22Rv1 (cell line): Measurements from ENCODE around the gene NRARP.
A peak's percentile ranks its signal among the peaks of the same experiment; 100 is the strongest.

ENCODE experiments used
- H3K27ac ChIP-seq: fragments of 450-650 bp; 2 replicates; pipeline ENCODE4 v1.5.1; 2017
- CTCF ChIP-seq: fragments of 450-650 bp; IDR thresholded peaks from 2 replicates; pipeline ENCODE4 v1.5.1; 2017; ENCODE audit warnings: mild to moderate bottlenecking
- ZFX ChIP-seq: fragments of 450-650 bp; IDR thresholded peaks from 2 replicates; pipeline ENCODE4 v1.6.1; 2017; ENCODE audit warnings: antibody characterized with exemption, borderline replicate concordance

Gene NRARP

DNA sequence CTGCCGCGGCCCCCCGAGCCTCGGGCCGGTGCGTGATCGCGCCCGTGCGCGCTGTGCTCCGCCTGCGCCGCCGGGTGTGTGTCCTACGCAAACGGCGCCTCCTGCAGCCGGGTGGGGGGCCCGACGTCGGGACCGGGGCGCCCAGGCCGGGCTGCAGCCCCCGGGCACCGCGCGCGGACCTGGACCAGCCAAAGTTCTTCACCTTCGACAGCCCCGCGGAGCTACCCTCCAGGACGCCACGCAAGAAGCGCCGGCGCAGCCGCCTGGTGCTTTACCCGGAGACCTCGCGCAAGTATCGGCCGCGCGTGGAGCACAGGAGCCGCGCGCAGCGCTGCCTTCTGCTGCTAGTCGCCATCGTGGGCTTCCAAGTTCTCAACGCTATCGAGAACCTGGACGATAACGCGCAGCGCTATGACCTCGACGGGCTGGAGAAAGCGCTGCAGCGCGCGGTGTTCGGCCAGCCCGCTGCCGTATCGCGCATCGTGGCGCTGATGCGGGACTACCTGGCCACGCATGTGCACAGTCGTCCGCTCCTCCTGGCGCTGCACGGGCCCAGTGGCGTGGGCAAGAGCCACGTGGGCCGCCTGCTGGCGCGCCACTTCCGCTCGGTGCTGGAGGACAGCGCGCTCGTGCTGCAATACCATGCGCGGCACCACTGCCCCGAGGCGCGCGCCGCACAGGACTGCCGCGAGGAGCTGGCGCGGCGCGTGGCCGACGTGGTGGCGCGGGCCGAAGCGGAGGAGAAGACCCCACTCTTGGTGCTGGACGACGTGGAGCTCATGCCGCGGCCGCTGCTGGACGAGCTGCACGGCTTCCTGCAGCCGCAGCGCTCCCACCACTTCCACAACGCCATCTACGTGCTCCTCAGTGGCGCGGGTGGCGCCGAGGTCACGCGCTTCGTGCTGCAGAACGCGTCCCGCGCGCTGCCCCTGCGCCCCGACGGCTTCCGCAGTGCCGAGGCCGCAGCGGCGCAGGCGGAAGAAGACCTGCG, 23.1 kb downstream of the NRARP start:
- TF ChIP-seq CTCF, result no peak
- no peak overlapping the region for H3K27ac ChIP-seq

- no peak overlapping the region for H3K27ac ChIP-seq
- TF ChIP-seq CTCF (no peak), ZFX (no peak)
Measured at GRCh38 chr9:137278061-137278701, 23.9 kb downstream of the NRARP start.

DNA sequence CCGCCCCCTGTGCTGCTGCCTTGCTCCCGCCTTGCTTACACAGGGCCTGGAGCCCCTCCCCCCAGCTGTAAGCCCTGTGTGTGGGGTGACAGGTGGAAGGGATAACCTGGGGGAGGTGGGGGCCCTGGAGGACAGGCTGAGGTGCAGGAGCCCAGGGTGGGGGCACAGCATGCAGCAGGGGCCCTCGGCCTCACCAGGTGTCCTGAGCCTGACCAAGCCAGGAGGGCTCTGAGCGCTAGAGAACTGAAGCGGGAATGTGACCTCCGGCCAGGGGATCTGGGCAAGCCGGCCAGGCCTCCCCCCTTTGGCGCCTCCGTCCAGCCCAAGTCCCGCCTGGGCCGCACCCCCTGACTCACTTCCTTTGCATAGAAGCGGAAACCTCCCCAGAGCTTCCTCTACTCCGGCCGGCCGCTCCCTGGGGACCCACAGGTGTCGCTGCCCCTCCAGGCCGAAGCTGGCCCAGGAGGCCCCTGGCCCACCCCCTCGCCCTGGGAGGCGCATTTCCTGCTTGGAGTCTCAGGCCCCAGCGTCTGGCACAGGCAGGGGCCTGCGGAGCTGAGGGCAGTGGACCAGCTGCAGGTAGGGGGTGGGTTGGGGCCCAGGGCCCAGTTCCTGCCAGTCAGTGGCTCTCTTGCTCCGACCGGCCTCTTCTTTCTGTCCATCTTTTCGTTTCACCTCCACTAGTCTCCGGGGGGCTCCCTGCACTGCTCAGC, 24.6 kb downstream of the NRARP start, which contains the start of gene TOR4A:
Gene TOR4A (plus strand): TSS at position 398 of the 713 bp plus-strand sequence. CDS start 964 bp downstream, outside the sequence.
- no peak for TF ChIP-seq ZFX
- H3K27ac ChIP-seq, result peak within 1 kb of the TSS; percentile 27; the same call in 1 of the 2 replicates

DNA sequence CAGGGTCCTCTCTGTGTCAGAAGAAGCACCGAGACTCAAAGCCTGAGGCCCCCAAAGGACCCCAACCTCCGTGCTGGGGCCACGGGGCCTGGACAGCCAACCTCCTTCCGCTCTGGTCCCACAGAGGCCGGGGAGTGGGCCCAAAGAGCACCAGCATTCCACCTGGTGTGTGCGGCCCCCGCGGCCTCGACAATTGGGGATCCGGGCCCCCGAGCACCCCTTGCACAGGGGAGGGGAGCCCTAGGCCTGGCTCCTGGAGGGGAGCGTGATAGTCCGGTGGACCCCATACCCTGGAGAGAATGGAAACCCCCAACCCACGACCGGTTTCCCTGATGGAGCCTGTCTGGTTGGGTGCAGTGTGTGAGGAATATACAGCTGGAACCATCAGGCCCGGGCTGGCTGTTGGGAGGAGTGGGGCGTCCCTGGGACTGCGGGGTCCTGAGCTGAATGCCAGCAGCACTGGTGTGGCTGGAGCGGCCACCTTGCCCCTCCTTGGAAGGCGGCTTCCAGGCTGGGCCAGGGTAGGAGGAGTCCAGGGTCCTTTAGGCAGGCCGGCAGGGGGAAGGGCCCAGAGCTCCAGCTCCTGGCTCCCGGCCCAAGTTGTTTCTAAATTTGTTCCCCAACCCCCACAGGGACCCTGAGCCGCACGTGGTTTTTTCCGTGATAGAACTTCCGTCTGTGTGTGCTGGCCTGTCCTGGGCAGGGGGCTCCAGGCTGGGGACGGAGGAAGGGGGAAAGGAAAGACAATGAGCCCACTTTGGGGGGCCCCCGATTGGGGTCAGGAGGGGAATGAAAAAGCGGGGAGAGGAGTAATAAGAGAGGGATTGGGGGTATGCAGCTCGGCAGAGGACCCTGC, 25.4 kb downstream of the NRARP start:
- TF ChIP-seq ZFX (no peak), CTCF (no peak)
- H3K27ac ChIP-seq, result peak overlapping the region; percentile 27; the same call in 1 of the 2 replicates

DNA sequence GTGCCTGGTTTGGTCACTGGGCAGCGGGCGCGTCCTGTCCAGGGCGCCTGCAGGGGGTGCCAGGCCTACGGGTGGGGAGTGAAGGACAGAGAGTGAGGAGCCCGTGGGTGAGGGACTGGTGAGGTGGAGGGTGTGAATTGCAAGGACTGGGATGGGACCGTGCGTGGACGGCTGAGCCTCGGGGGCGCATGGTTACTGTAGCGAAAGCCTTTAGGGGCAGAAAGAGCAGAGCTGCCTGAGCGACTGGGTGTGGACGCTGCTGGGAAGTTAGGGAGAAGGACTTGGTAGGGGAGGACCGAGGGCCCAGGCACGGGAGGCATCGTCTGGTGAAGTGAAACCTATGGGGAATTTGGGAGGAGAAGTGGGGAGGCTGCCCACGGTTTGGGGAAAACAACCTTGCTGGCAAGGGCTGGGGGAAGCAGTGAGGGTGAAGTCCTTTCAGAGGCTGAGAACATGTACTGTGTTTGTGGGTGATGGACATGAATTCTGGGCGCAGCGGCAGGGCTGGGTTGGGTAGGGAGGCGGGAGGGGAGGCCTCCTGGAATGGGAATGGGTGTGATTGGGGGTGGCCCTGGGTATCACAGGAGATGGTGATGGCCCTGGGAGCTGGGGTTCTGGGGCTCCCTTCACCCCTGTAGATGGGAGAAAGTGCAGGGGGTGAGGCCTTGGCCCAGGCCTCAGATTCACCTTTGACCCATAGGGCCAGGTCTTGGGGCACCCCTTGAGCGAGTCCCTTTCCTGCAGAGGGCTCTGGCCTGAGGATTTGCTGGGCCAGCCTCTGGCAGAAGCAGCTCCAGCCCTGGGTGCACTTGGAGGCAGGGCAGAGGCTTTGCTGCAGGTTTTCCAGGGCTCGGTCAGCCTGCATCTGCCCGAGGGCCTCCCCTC, 26.2 kb downstream of the NRARP start:
- TF ChIP-seq CTCF, result no peak
- no peak for TF ChIP-seq ZFX
- H3K27ac ChIP-seq, result peak overlapping the region; percentile 27; the same call in 1 of the 2 replicates

- TF ChIP-seq ZFX (no peak), CTCF (no peak)
- no peak overlapping the region for H3K27ac ChIP-seq
Measured at GRCh38 chr9:137275203-137275587, 26.9 kb downstream of the NRARP start.
